Inflammatory macrophage treated with lipopolysaccharide for 1 hour (primary cell): ENCODE data around the gene AASDH.

ENCODE experiments used
- DNase-seq, 2 donors: peaks; one replicate each; pipeline ENCODE4 v3.0.0-alpha.2; 2020 to 2022

AASDH gene

GRCh38 chr4:56315543-56315942 lies 71.7 kb downstream of the AASDH start:
- DNase-seq: no peak

GRCh38 chr4:56315041-56315440 lies 72.2 kb downstream of the AASDH start:
- no peak for DNase-seq

- DNase-seq: no peak
Observed at GRCh38 chr4:56314207-56314915, 72.9 kb downstream of the AASDH start.

GRCh38 chr4:56313132-56313531 lies 74.2 kb downstream of the AASDH start:
- DNase-seq: no peak

- DNase-seq: no peak
Observed at GRCh38 chr4:56311299-56311975, 75.9 kb downstream of the AASDH start.

- no peak for DNase-seq
Observed at GRCh38 chr4:56310401-56311125, 76.7 kb downstream of the AASDH start.

GRCh38 chr4:56308384-56308783 lies 78.9 kb downstream of the AASDH start:
- no peak for DNase-seq

GRCh38 chr4:56307423-56307822 lies 79.9 kb downstream of the AASDH start:
- DNase-seq: no peak

- DNase-seq: no peak
Observed at GRCh38 chr4:56305390-56305789, 81.9 kb downstream of the AASDH start.

GRCh38 chr4:56303921-56304320 lies 83.4 kb downstream of the AASDH start:
- DNase-seq: no peak

- no peak for DNase-seq
Observed at GRCh38 chr4:56302760-56303159, 84.5 kb downstream of the AASDH start.

- DNase-seq: no peak
Observed at GRCh38 chr4:56301997-56302496, 85.2 kb downstream of the AASDH start.

GRCh38 chr4:56301181-56301996 lies 85.9 kb downstream of the AASDH start:
- peak; percentile 38 to 53 for DNase-seq

- DNase-seq: no peak
Observed at GRCh38 chr4:56298236-56298635, 89.1 kb downstream of the AASDH start.

GRCh38 chr4:56297776-56298175 lies 89.5 kb downstream of the AASDH start:
- no peak for DNase-seq

- DNase-seq: no peak
Observed at GRCh38 chr4:56296526-56296925, 90.8 kb downstream of the AASDH start.

- DNase-seq: no peak
Observed at GRCh38 chr4:56293121-56293520, 94.2 kb downstream of the AASDH start.

- no peak for DNase-seq
Observed at GRCh38 chr4:56289934-56290333, 97.4 kb downstream of the AASDH start.

- no peak for DNase-seq
Observed at GRCh38 chr4:56288663-56289062, 98.6 kb downstream of the AASDH start.
